Endothelial cell of umbilical vein (primary cell): Measurements from ENCODE around the gene C1orf210. TPM values are rescaled to one million over a fixed set of nuclear protein-coding genes. Genes with fewer than 3 reads are reported as not detected.

Source experiments
- BruUV-seq: library from RNA; stranded (reverse); fragments of 400-500 nt; replicated peaks from 2 replicates; lab custom pipeline; 2021; lab: Mats Ljungman, UMichigan
- CTCF ChIA-PET: fragments of 300-600, 350-600 bp; sonication (Branson Sonifier 250); formaldehyde crosslinking; loops from one replicate; lab custom pipeline; 2021; ENCODE audit warnings: antibody characterized with exemption, inconsistent platforms; lab: Charles Lee
- POLR2A ChIA-PET: fragments of 300-600, 350-600 bp; sonication (Branson Sonifier 250); formaldehyde crosslinking; loops from one replicate; lab custom pipeline; 2021; ENCODE audit warnings: antibody characterized with exemption, inconsistent platforms; lab: Charles Lee
- DNase-seq: peaks from one replicate; pipeline ENCODE4 v3.0.0-alpha.2; 2011; ENCODE audit warnings: low read depth, low spot score
- FAIRE-seq: peaks from 2 replicates; lab custom pipeline; 2011; peaks lifted over from hg19 to GRCh38; lab: Jason Lieb, UNC
- H2AFZ ChIP-seq: 2 replicates; pipeline ENCODE4 v1.6.0; 2012; ENCODE audit warnings: low read depth, low read length, control low read depth, inconsistent platforms
- H3K27ac ChIP-seq: 2 replicates; pipeline ENCODE4 v1.5.1; 2011; ENCODE audit warnings: low read depth, mild to moderate bottlenecking, control low read depth, low read length, moderate library complexity; ENCODE audit not compliant: insufficient read depth
- H3K27me3 ChIP-seq, 2 experiments: 2 replicates each; pipeline versions ENCODE4 v1.6.0 to v1.6.1; 2011; ENCODE audit warnings: low read length in 2 of 2, mixed read lengths in 1 of 2; ENCODE audit not compliant: control insufficient read depth in 2 of 2, insufficient read depth in 2 of 2
- H3K36me3 ChIP-seq, 2 experiments: 2 replicates in 1 of 2; 3 replicates in 1 of 2; pipeline ENCODE4 v1.5.1; 2011; ENCODE audit warnings: low read length in 2 of 2, mild to moderate bottlenecking in 1 of 2, moderate library complexity in 1 of 2; ENCODE audit not compliant: control insufficient read depth in 2 of 2, insufficient read depth in 2 of 2; ENCODE audit errors: extremely low read depth in 1 of 2
- H3K4me1 ChIP-seq: 3 replicates; pipeline ENCODE4 v1.5.1; 2011; ENCODE audit warnings: mild to moderate bottlenecking, low read length; ENCODE audit not compliant: control insufficient read depth, insufficient read depth; ENCODE audit errors: extremely low read depth
- H3K4me2 ChIP-seq: 2 replicates; pipeline ENCODE4 v1.6.1; 2011; ENCODE audit warnings: low read length, control low read depth, mixed read lengths; ENCODE audit not compliant: insufficient read depth
- H3K4me3 ChIP-seq, 3 experiments: fragments of 200-600 bp in 1 of 3; sonication (generic), shearing (Covaris generic) in 1 of 3; replicated peaks in 1 of 3; 2 replicates each; pipeline ENCODE4 v1.5.1; 2011 to 2016; ENCODE audit warnings: control low read depth in 3 of 3, low read length in 3 of 3, mild to moderate bottlenecking in 2 of 3, inconsistent platforms in 1 of 3, low read depth in 1 of 3, moderate library complexity in 1 of 3; ENCODE audit not compliant: insufficient read depth in 1 of 3
- H3K79me2 ChIP-seq: 2 replicates; pipeline ENCODE4 v1.6.0; 2012; ENCODE audit warnings: low read length, inconsistent platforms; ENCODE audit not compliant: control insufficient read depth, insufficient read depth
- H3K9ac ChIP-seq: replicated peaks from 2 replicates; pipeline ENCODE3; 2011; ENCODE audit warnings: low read length, control low read depth; ENCODE audit not compliant: insufficient read depth; ENCODE audit errors: extremely low read depth
- H3K9me1 ChIP-seq: replicated peaks from 3 replicates; pipeline ENCODE4 v1.6.0; 2011; ENCODE audit warnings: mild to moderate bottlenecking, low read length; ENCODE audit not compliant: control insufficient read depth, insufficient read depth; ENCODE audit errors: extremely low read depth
- H3K9me3 ChIP-seq: replicated peaks from 2 replicates; pipeline ENCODE4 v1.5.1; 2012; ENCODE audit warnings: low read length, inconsistent platforms; ENCODE audit not compliant: control insufficient read depth, insufficient read depth
- H4K20me1 ChIP-seq: replicated peaks from 2 replicates; pipeline ENCODE3; 2011; ENCODE audit warnings: mild to moderate bottlenecking, low read length; ENCODE audit not compliant: control insufficient read depth, insufficient read depth; ENCODE audit errors: extremely low read depth
- EZH2 ChIP-seq: IDR thresholded peaks from 2 replicates; pipeline ENCODE4 v1.6.1; 2012; ENCODE audit warnings: borderline replicate concordance, low read depth, mild to moderate bottlenecking, moderate library complexity, low read length, inconsistent platforms; ENCODE audit not compliant: severe bottlenecking
- FOS ChIP-seq: IDR thresholded peaks from 2 replicates; pipeline ENCODE4 v1.6.1; 2011; ENCODE audit warnings: mild to moderate bottlenecking, low read length, moderate library complexity, borderline replicate concordance; ENCODE audit not compliant: insufficient read depth
- JUN ChIP-seq: IDR thresholded peaks from 2 replicates; pipeline ENCODE4 v1.6.1; 2011; ENCODE audit warnings: borderline replicate concordance, low read depth; ENCODE audit not compliant: insufficient read length, insufficient read depth
- POLR2A ChIP-seq: IDR thresholded peaks from 2 replicates; pipeline ENCODE4 v1.6.1; 2012; ENCODE audit warnings: low read depth, mild to moderate bottlenecking, control low read depth, low read length
- dilution Hi-C: fragments of 300-500 bp; cut with MboI; formaldehyde crosslinking; loops from one replicate; pipeline ENCODE4 v1.15.0; 2019; ENCODE audit warnings: low sequenced_read_pairs; ENCODE audit not compliant: extremely low pct_ligation_motif_present
- intact Hi-C: fragments of 100-400 bp; cut with micrococcal nuclease; formaldehyde crosslinking; loops from one replicate; pipeline ENCODE4 v1.10.0; 2022
- polyA plus RNA-seq, 4 experiments: library from polyadenylated mRNA; depleted of rRNA in 3 of 4; stranded (reverse) in 3 of 4; unstranded in 1 of 4; fragments of >200 nt; gene quantifications; 2 replicates each; pipeline versions ENCODE4 v1.2.1 to v1.2.3, GENCODE V29; 2011 to 2012; ENCODE audit warnings: missing spikeins in 1 of 4
- total RNA-seq: library from RNA; stranded (reverse); gene quantifications from 2 replicates; pipeline ENCODE4 v1.2.3, GENCODE V29; 2021
- TF ChIP-seq, protein P1 (sequence below), 2 donors: IDR thresholded peaks; 1 replicate in 1 of 2; 2 replicates in 1 of 2; pipeline ENCODE4 v1.5.1; 2011; ENCODE audit warnings: low read length in 2 of 2, mild to moderate bottlenecking in 2 of 2, moderate library complexity in 2 of 2, control low read depth in 1 of 2, inconsistent platforms in 1 of 2, low read depth in 1 of 2; ENCODE audit not compliant: insufficient read depth in 1 of 2; ENCODE audit errors: extremely low read depth in 1 of 2

C1orf210 gene
- total and polyA plus RNA-seq, 2 donors (not counting 3 experiments of a cell fraction or from before 2014, with no cell fraction given): not detected

- peaks cover 10% of the 10 kb centered on the region for H3K4me1 ChIP-seq
- no peaks in the 10 kb centered on the region for H3K79me2 ChIP-seq
- POLR2A ChIA-PET: no interaction called here
- no peak overlapping the region for H3K9ac ChIP-seq
- no peaks in the 10 kb centered on the region for H4K20me1 ChIP-seq
- H3K27me3 ChIP-seq: no peaks in the 10 kb centered on the region
- intact Hi-C loops (no loop called here), dilution Hi-C loops (no loop called here)
- H3K4me3 ChIP-seq: no peak overlapping the region
- no peak overlapping the region for H3K4me2 ChIP-seq
- CTCF ChIA-PET: no interaction called here
- no peak overlapping the region for H3K27ac ChIP-seq
- FAIRE-seq (peak; percentile 24), DNase-seq (no peak)
- H3K9me1 ChIP-seq: no peaks in the 10 kb centered on the region
- TF ChIP-seq JUN: no peak
- TF ChIP-seq POLR2A: peak; percentile 40
- TF ChIP-seq FOS: peak; percentile 54
- no peak for TF ChIP-seq EZH2
- BruUV-seq: no TSS peak
- no peak overlapping the region for H2AFZ ChIP-seq
- H3K9me3 ChIP-seq: no peaks in the 10 kb centered on the region
- peaks cover 13 to 18% of the 10 kb centered on the region in 2 experiments for H3K36me3 ChIP-seq
Measured at GRCh38 chr1:43327549-43328292, 42.3 kb upstream of the C1orf210 start.

DNA sequence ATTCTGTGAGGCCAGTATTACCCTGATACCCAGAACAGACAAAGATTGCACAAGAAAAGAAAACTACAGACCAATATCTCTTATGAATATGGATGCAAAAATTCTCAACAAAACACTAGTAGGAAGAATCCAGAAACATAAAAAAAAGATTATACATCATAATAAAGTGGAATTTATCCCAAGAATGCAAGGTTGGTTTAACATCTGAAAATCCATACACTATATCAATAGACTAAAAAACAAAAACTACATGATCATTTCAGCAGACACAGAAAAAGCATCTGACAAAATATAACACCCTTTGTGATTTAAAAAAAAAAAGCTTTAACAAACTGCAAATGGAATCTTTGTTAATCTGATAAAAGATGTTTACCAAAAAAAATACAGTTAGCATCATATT lies 40.0 kb upstream of the C1orf210 start:
- CTCF ChIA-PET: no interaction called here
- no TSS peak for BruUV-seq
- FAIRE-seq: no peak

More for the DNA sequence above, 40.0 kb upstream of the C1orf210 start:
- peaks cover 9% of the 10 kb centered on the region for H3K4me1 ChIP-seq
- H3K36me3 ChIP-seq: peaks cover 25 to 34% of the 10 kb centered on the region in 2 experiments
- no peaks in the 10 kb centered on the region for H4K20me1 ChIP-seq
- no peak overlapping the region for H2AFZ ChIP-seq
- H3K4me2 ChIP-seq: no peak overlapping the region
- DNase-seq: no peak
- TF ChIP-seq, protein P1, sequence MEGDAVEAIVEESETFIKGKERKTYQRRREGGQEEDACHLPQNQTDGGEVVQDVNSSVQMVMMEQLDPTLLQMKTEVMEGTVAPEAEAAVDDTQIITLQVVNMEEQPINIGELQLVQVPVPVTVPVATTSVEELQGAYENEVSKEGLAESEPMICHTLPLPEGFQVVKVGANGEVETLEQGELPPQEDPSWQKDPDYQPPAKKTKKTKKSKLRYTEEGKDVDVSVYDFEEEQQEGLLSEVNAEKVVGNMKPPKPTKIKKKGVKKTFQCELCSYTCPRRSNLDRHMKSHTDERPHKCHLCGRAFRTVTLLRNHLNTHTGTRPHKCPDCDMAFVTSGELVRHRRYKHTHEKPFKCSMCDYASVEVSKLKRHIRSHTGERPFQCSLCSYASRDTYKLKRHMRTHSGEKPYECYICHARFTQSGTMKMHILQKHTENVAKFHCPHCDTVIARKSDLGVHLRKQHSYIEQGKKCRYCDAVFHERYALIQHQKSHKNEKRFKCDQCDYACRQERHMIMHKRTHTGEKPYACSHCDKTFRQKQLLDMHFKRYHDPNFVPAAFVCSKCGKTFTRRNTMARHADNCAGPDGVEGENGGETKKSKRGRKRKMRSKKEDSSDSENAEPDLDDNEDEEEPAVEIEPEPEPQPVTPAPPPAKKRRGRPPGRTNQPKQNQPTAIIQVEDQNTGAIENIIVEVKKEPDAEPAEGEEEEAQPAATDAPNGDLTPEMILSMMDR (IDR thresholded peaks at IDR 0.05; ENCODE audit: extremely low read depth in 1 of 2, insufficient read depth in 1 of 2, low read depth in 1 of 2, low read length in 2 of 2): no peak
- peak; percentile 24 for TF ChIP-seq POLR2A
- dilution Hi-C loops (no loop called here), intact Hi-C loops (no loop called here)
- POLR2A ChIA-PET: no interaction called here
- H3K9me3 ChIP-seq: no peaks in the 10 kb centered on the region
- no peak overlapping the region for H3K9ac ChIP-seq
- no peak overlapping the region for H3K4me3 ChIP-seq
- no peak overlapping the region for H3K27ac ChIP-seq
- H3K27me3 ChIP-seq: no peaks in the 10 kb centered on the region
- H3K9me1 ChIP-seq: no peaks in the 10 kb centered on the region
- no peaks in the 10 kb centered on the region for H3K79me2 ChIP-seq
